ENCODE results near the gene C7. TPM values are rescaled to one million over a fixed set of nuclear protein-coding genes. Genes with fewer than 3 reads are reported as not detected.

C7 gene
- total RNA-seq, 6 experiments from 2014 or later: 49.0 to 191 (median 90.0) TPM

- 72% methylated on average over 3 of the region's 3 CpGs for WGBS (ENCODE audit: insufficient coverage, low coverage, low lambda C conversion rate, missing lambda C conversion rate)
- Histone ChIP-seq H3K4me3 (no peak overlapping the region), H3K27ac (no peak overlapping the region), H3K9me3 (no peaks in the 10 kb centered on the region), H3K36me3 (no peaks in the 10 kb centered on the region), H3K4me1 (peaks cover 0 to 2% (median 0%) of the 10 kb centered on the region in 4 donors), H3K27me3 (no peaks in the 10 kb centered on the region)
- DNase-seq (no peak), ATAC-seq (no peak)
- TF ChIP-seq, protein P1, sequence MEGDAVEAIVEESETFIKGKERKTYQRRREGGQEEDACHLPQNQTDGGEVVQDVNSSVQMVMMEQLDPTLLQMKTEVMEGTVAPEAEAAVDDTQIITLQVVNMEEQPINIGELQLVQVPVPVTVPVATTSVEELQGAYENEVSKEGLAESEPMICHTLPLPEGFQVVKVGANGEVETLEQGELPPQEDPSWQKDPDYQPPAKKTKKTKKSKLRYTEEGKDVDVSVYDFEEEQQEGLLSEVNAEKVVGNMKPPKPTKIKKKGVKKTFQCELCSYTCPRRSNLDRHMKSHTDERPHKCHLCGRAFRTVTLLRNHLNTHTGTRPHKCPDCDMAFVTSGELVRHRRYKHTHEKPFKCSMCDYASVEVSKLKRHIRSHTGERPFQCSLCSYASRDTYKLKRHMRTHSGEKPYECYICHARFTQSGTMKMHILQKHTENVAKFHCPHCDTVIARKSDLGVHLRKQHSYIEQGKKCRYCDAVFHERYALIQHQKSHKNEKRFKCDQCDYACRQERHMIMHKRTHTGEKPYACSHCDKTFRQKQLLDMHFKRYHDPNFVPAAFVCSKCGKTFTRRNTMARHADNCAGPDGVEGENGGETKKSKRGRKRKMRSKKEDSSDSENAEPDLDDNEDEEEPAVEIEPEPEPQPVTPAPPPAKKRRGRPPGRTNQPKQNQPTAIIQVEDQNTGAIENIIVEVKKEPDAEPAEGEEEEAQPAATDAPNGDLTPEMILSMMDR (IDR thresholded peaks at IDR 0.05): no peak
- no peak for TF ChIP-seq POLR2A (IDR thresholded peaks at IDR 0.05)
- intact Hi-C loops (cut with DNase I): no loop called here
Measured at GRCh38 chr5:40973364-40974004, 64.2 kb downstream of the C7 start.

DNA sequence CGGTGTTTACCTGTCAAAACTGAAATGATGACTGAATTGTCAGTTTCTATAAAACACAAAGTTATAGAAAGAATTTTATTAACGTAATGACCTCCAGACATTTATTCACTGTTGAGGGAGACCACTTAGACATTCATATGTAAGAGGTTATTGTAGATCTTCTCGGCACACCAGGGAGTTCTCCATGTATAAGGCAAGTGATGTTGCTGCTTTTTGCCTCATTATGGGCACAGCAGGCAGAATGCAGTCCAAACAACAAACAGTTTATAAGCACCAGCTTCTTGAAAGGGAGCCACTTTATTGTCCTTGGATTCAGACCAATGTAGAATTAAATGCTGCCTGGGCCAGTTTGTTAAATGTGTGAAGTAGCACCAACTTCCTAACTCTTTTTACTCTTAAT lies 66.7 kb downstream of the C7 start:
- Histone ChIP-seq H3K4me1 (peaks cover 0 to 2% (median 0%) of the 10 kb centered on the region in 4 donors), H3K27me3 (no peaks in the 10 kb centered on the region), H3K36me3 (no peaks in the 10 kb centered on the region), H3K27ac (no peak overlapping the region), H3K4me3 (no peak overlapping the region), H3K9me3 (no peaks in the 10 kb centered on the region)
- DNase-seq (no peak), ATAC-seq (no peak)
- WGBS (ENCODE audit: insufficient coverage, low coverage, low lambda C conversion rate, missing lambda C conversion rate): 76% methylated on average over 3 of the region's 3 CpGs
- intact Hi-C loops (cut with DNase I): no loop called here
- no peak for TF ChIP-seq POLR2A (IDR thresholded peaks at IDR 0.05)
- TF ChIP-seq, protein P1 (IDR thresholded peaks at IDR 0.05): no peak

GRCh38 chr5:40976836-40977235 lies 67.5 kb downstream of the C7 start:
- 47% methylated on average over 3 of the region's 3 CpGs for WGBS (ENCODE audit: insufficient coverage, low coverage, low lambda C conversion rate, missing lambda C conversion rate)
- TF ChIP-seq POLR2A (IDR thresholded peaks at IDR 0.05): no peak
- TF ChIP-seq, protein P1 (IDR thresholded peaks at IDR 0.05): no peak
- peaks cover 0 to 2% (median 0%) of the 10 kb centered on the region in 4 donors for H3K4me1 ChIP-seq
- no peaks in the 10 kb centered on the region for H3K36me3 ChIP-seq
- intact Hi-C loops (cut with DNase I): no loop called here
- ATAC-seq: no peak
- no peak overlapping the region for H3K27ac ChIP-seq
- no peak for DNase-seq
- H3K27me3 ChIP-seq: no peaks in the 10 kb centered on the region
- no peak overlapping the region for H3K4me3 ChIP-seq
- no peaks in the 10 kb centered on the region for H3K9me3 ChIP-seq

- no peaks in the 10 kb centered on the region for H3K4me1 ChIP-seq
- no peak for ATAC-seq
Measured at GRCh38 chr5:40981420-40981819, 72.1 kb downstream of the C7 start.

More at GRCh38 chr5:40981420-40981819, 72.1 kb downstream of the C7 start:
- Histone ChIP-seq H3K27ac (no peak overlapping the region), H3K27me3 (no peaks in the 10 kb centered on the region), H3K36me3 (no peaks in the 10 kb centered on the region), H3K9me3 (no peaks in the 10 kb centered on the region), H3K4me3 (no peak overlapping the region)
- intact Hi-C loops (cut with DNase I): no loop called here
- no peak for DNase-seq
- TF ChIP-seq POLR2A (IDR thresholded peaks at IDR 0.05): no peak
- TF ChIP-seq, protein P1 (IDR thresholded peaks at IDR 0.05): no peak
- 91% methylated on average over 8 of the region's 9 CpGs for WGBS (ENCODE audit: insufficient coverage, low coverage, low lambda C conversion rate, missing lambda C conversion rate)

Measured in right lobe of liver (tissue), 6 donors.